ENCODE measurements around the gene GABRA4.

The GABRA4 gene

GRCh38 chr4:46933686-46934085, 59.7 kb downstream of the GABRA4 start:
- in situ Hi-C loops (cut with HindIII; ENCODE audit: low sequenced_read_pairs), result no loop called here

- in situ Hi-C loops (cut with HindIII; ENCODE audit: low sequenced_read_pairs), result no loop called here
These were observed 61.4 kb downstream of the GABRA4 start for GRCh38 chr4:46931981-46932380.

GRCh38 chr4:46930891-46931290, 62.5 kb downstream of the GABRA4 start:
- in situ Hi-C loops (cut with HindIII; ENCODE audit: low sequenced_read_pairs), result no loop called here

GRCh38 chr4:46927201-46927600, 66.2 kb downstream of the GABRA4 start:
- in situ Hi-C loops (cut with HindIII; ENCODE audit: low sequenced_read_pairs), result no loop called here

GRCh38 chr4:46924789-46925529, 68.4 kb downstream of the GABRA4 start:
- in situ Hi-C loops (cut with HindIII; ENCODE audit: low sequenced_read_pairs), result no loop called here

GRCh38 chr4:46922205-46922604, 71.2 kb downstream of the GABRA4 start:
- in situ Hi-C loops (cut with HindIII; ENCODE audit: low sequenced_read_pairs), result no loop called here

GRCh38 chr4:46909078-46909477, 84.3 kb downstream of the GABRA4 start, which contains the start of gene COX7B2:
Gene COX7B2 (minus strand): TSS chr4:46909245. CDS start chr4:46735192, 174,053 bp downstream.
- in situ Hi-C loops (cut with HindIII; ENCODE audit: low sequenced_read_pairs), result no loop called here

GRCh38 chr4:46908148-46908547, 85.2 kb downstream of the GABRA4 start:
- in situ Hi-C loops (cut with HindIII; ENCODE audit: low sequenced_read_pairs), result no loop called here

- in situ Hi-C loops (cut with HindIII; ENCODE audit: low sequenced_read_pairs), result no loop called here
These were observed 93.3 kb downstream of the GABRA4 start for GRCh38 chr4:46900082-46900481.

- in situ Hi-C loops (cut with HindIII; ENCODE audit: low sequenced_read_pairs), result no loop called here
These were observed 98.6 kb downstream of the GABRA4 start for GRCh38 chr4:46894826-46895225.

GRCh38 chr4:46890056-46890455, 103.3 kb downstream of the GABRA4 start:
- in situ Hi-C loops (cut with HindIII; ENCODE audit: low sequenced_read_pairs), result no loop called here

GRCh38 chr4:46889410-46889809, 104.0 kb downstream of the GABRA4 start:
- in situ Hi-C loops (cut with HindIII; ENCODE audit: low sequenced_read_pairs), result no loop called here

- in situ Hi-C loops (cut with HindIII; ENCODE audit: low sequenced_read_pairs), result no loop called here
These were observed 106.7 kb downstream of the GABRA4 start for GRCh38 chr4:46886711-46887110.

- in situ Hi-C loops (cut with HindIII; ENCODE audit: low sequenced_read_pairs), result no loop called here
These were observed 114.7 kb downstream of the GABRA4 start for GRCh38 chr4:46878641-46879040.

GRCh38 chr4:46874811-46875210, 118.6 kb downstream of the GABRA4 start:
- in situ Hi-C loops (cut with HindIII; ENCODE audit: low sequenced_read_pairs), result no loop called here

GRCh38 chr4:46870411-46870810, 123.0 kb downstream of the GABRA4 start:
- in situ Hi-C loops (cut with HindIII; ENCODE audit: low sequenced_read_pairs), result no loop called here

Data from endothelial cell of hepatic sinusoid (primary cell).